ENCODE data around the gene CHP2.

Gene CHP2

GRCh38 chr16:23757937-23758619, 3.3 kb downstream of the CHP2 start:
- Histone ChIP-seq H3K4me1 (ENCODE audit: control insufficient read depth, insufficient read depth, low read length) (no peaks in the 10 kb centered on the region), H3K27ac (ENCODE audit: extremely low read depth, low read depth, low read length) (no peak overlapping the region), H3K4me3 (ENCODE audit: low read depth, low read length) (no peak overlapping the region), H3K9me3 (ENCODE audit: control insufficient read depth, insufficient read depth, low read depth, low read length) (no peaks in the 10 kb centered on the region), H3K36me3 (ENCODE audit: control insufficient read depth in 2 of 2, insufficient read depth in 1 of 2, low read length in 2 of 2) (no peaks in the 10 kb centered on the region)
- CTCF ChIA-PET: interaction anchor here (0.6 to 1.0 kb wide), 3 partner anchors 44 to 279 kb away, joined by 3 to 5 read pairs (median 5); no protein-coding TSS in a partner anchor
- TF ChIP-seq ZNF560 (tag by site-specific recombination; IDR thresholded peaks at IDR 0.05; ENCODE audit: borderline replicate concordance) (no peak), ZNF549 (tag by site-specific recombination; IDR thresholded peaks at IDR 0.05) (peak; percentile 89), ZBTB6 (tag by site-specific recombination; IDR thresholded peaks at IDR 0.05) (peak; percentile 64), ZNF214 (tag by site-specific recombination; IDR thresholded peaks at IDR 0.05; ENCODE audit: borderline replicate concordance) (no peak), ZNF610 (tag by site-specific recombination; IDR thresholded peaks at IDR 0.05; ENCODE audit: borderline replicate concordance) (peak; percentile 99)
- POLR2A ChIA-PET: no interaction called here

GRCh38 chr16:23765933-23766332, 11.1 kb downstream of the CHP2 start:
- CTCF ChIA-PET: interaction anchor here (0.6 kb wide), 1 partner anchor 422 kb away, joined by 3 read pairs; no protein-coding TSS in a partner anchor
- no peaks in the 10 kb centered on the region for H3K36me3 ChIP-seq (ENCODE audit: control insufficient read depth in 2 of 2, insufficient read depth in 1 of 2, low read length in 2 of 2)
- TF ChIP-seq ZFHX2 (tag by site-specific recombination; conservative IDR thresholded peaks at IDR 0.05) (no peak), ZSCAN5A (tag by site-specific recombination; IDR thresholded peaks at IDR 0.05) (no peak), ZNF510 (tag by site-specific recombination; IDR thresholded peaks at IDR 0.05; ENCODE audit: insufficient replicate concordance) (no peak), ZNF621 (tag by site-specific recombination; IDR thresholded peaks at IDR 0.05) (no peak), ZNF560 (tag by site-specific recombination; IDR thresholded peaks at IDR 0.05; ENCODE audit: borderline replicate concordance) (no peak), ZNF335 (tag by site-specific recombination; conservative IDR thresholded peaks at IDR 0.05) (no peak), ZNF529 (tag by site-specific recombination; IDR thresholded peaks at IDR 0.05; ENCODE audit: insufficient replicate concordance) (no peak), BCL6B (tag by site-specific recombination; IDR thresholded peaks at IDR 0.05) (no peak), SALL2 (tag by site-specific recombination; IDR thresholded peaks at IDR 0.05; ENCODE audit: borderline replicate concordance) (no peak), SP3 (tag by site-specific recombination; IDR thresholded peaks at IDR 0.05) (no peak), ZNF664 (tag by site-specific recombination; IDR thresholded peaks at IDR 0.05) (no peak), ZNF843 (tag by site-specific recombination; IDR thresholded peaks at IDR 0.05) (no peak), ZBTB44 (tag by site-specific recombination; IDR thresholded peaks at IDR 0.05) (no peak)
- H3K27ac ChIP-seq (ENCODE audit: extremely low read depth, low read depth, low read length): no peak overlapping the region
- POLR2A ChIA-PET: no interaction called here
- no peaks in the 10 kb centered on the region for H3K9me3 ChIP-seq (ENCODE audit: control insufficient read depth, insufficient read depth, low read depth, low read length)
- no peaks in the 10 kb centered on the region for H3K4me1 ChIP-seq (ENCODE audit: control insufficient read depth, insufficient read depth, low read length)
- no peak overlapping the region for H3K4me3 ChIP-seq (ENCODE audit: low read depth, low read length)

Data from HEK293 (cell line).